ENCODE measurements around the gene RNF220.

The RNF220 gene

DNA sequence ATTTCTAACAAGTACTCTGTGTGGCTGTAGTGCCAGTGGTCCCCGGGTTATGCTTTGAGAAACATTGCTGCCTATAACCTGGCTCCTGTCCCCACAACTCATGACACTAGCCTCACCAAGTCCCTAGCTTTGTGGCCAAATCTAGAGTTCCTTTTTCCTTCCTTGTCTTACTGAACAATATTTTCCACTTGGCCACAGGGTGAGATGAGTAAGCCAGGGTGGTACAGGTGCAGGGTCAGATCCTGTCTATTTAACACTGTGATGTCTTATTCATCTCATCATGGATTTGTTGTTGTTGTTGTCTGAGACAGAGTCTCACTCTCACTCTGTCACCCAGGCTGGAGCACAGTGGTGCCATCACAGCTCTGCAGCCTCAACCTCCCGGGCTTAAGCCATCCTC, 288.1 kb downstream of the RNF220 start:
- ChIA-PET POLR2A (interaction anchor here (1.9 kb wide), 1 partner anchor 19 kb away, joined by 5 read pairs; the partner anchor contains the start of genes ARMH1 and TMEM53), CTCF (interaction anchor here (1.1 to 1.2 kb wide), 2 partner anchors 9 to 11 kb away, joined by 3 read pairs; no protein-coding TSS in a partner anchor)
- Histone ChIP-seq H3K4me1 (ENCODE audit: control insufficient read depth, insufficient read depth, low read length) (no peaks in the 10 kb centered on the region), H3K27ac (ENCODE audit: extremely low read depth, low read depth, low read length) (no peak overlapping the region), H3K9me3 (ENCODE audit: control insufficient read depth, insufficient read depth, low read depth, low read length) (no peaks in the 10 kb centered on the region), H3K36me3 (ENCODE audit: control insufficient read depth in 2 of 2, insufficient read depth in 1 of 2, low read length in 2 of 2) (no peaks in the 10 kb centered on the region), H3K4me3 (ENCODE audit: low read depth, low read length) (no peak overlapping the region)
- TF ChIP-seq ZNF776 (tag by site-specific recombination; IDR thresholded peaks at IDR 0.05; ENCODE audit: borderline replicate concordance): no peak
- no peak for TF ChIP-seq ZNF341 (tag by site-specific recombination; IDR thresholded peaks at IDR 0.05; ENCODE audit: low read depth)
- no peak for TF ChIP-seq ZNF394 (tag by site-specific recombination; IDR thresholded peaks at IDR 0.05; ENCODE audit: borderline replicate concordance)
- TF ChIP-seq ZNF501 (tag by site-specific recombination; IDR thresholded peaks at IDR 0.05): no peak
- no peak for TF ChIP-seq ZNF324 (tag by site-specific recombination; IDR thresholded peaks at IDR 0.05)
- TF ChIP-seq, protein P1, sequence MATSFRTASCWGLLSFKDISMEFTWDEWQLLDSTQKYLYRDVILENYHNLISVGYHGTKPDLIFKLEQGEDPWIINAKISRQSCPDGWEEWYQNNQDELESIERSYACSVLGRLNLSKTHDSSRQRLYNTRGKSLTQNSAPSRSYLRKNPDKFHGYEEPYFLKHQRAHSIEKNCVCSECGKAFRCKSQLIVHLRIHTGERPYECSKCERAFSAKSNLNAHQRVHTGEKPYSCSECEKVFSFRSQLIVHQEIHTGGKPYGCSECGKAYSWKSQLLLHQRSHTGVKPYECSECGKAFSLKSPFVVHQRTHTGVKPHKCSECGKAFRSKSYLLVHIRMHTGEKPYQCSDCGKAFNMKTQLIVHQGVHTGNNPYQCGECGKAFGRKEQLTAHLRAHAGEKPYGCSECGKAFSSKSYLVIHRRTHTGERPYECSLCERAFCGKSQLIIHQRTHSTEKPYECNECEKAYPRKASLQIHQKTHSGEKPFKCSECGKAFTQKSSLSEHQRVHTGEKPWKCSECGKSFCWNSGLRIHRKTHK (tag by site-specific recombination; IDR thresholded peaks at IDR 0.05): no peak
- no peak for TF ChIP-seq ZNF449 (tag by site-specific recombination; IDR thresholded peaks at IDR 0.05)
- TF ChIP-seq ZNF585B (tag by site-specific recombination; IDR thresholded peaks at IDR 0.05): no peak
- no peak for TF ChIP-seq ZBTB20 (tag by site-specific recombination; IDR thresholded peaks at IDR 0.05)
- no peak for TF ChIP-seq ZNF23 (tag by site-specific recombination; IDR thresholded peaks at IDR 0.05; ENCODE audit: borderline replicate concordance)
- no peak for TF ChIP-seq ZBTB7A (tag by site-specific recombination; IDR thresholded peaks at IDR 0.05; ENCODE audit: low read depth)
- TF ChIP-seq ZNF146 (tag by site-specific recombination; IDR thresholded peaks at IDR 0.05): no peak
- no peak for TF ChIP-seq TRIM28 (IDR thresholded peaks at IDR 0.05; ENCODE audit: borderline replicate concordance, low read length)
- TF ChIP-seq ZNF544 (tag by site-specific recombination; IDR thresholded peaks at IDR 0.05): no peak
- no peak for TF ChIP-seq KLF7 (tag by site-specific recombination; IDR thresholded peaks at IDR 0.05; ENCODE audit: borderline replicate concordance)
- TF ChIP-seq ZNF704 (tag by site-specific recombination; IDR thresholded peaks at IDR 0.05): no peak
- TF ChIP-seq ZNF791 (tag by site-specific recombination; IDR thresholded peaks at IDR 0.05): no peak
- no peak for TF ChIP-seq ZNF10 (tag by site-specific recombination; IDR thresholded peaks at IDR 0.05)
- TF ChIP-seq ZNF211 (tag by site-specific recombination; IDR thresholded peaks at IDR 0.05; ENCODE audit: low read depth): no peak

DNA sequence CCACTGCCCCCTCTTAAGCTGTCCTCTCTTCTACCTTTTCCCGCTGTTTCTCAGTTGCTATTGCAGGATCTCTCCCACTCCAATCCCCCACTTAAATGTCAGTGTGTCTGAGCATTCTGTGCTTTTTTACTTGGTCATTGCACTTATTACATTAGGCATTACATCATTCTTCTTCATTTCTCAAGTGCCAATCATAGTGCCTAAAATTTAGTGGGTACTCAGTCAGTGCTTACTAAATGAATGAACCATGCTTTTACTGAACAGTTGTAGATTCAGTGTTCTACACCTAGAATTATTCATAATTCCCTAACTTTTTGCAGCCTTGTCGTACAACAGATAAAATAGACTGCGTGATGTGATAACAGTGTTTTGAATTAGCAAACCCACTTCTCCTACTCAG, 288.8 kb downstream of the RNF220 start:
- ChIA-PET CTCF (no interaction called here), POLR2A (interaction anchor here (1.9 kb wide), 1 partner anchor 20 kb away, joined by 5 read pairs; the partner anchor contains the start of genes ARMH1 and TMEM53)
- H3K4me1 ChIP-seq (ENCODE audit: control insufficient read depth, insufficient read depth, low read length): no peaks in the 10 kb centered on the region
- H3K4me3 ChIP-seq (ENCODE audit: low read depth, low read length): no peak overlapping the region
- no peaks in the 10 kb centered on the region for H3K9me3 ChIP-seq (ENCODE audit: control insufficient read depth, insufficient read depth, low read depth, low read length)
- H3K36me3 ChIP-seq (ENCODE audit: control insufficient read depth in 2 of 2, insufficient read depth in 1 of 2, low read length in 2 of 2): no peaks in the 10 kb centered on the region
- no peak overlapping the region for H3K27ac ChIP-seq (ENCODE audit: extremely low read depth, low read depth, low read length)
- TF ChIP-seq ZXDB (tag by site-specific recombination; IDR thresholded peaks at IDR 0.05) (no peak), GLI4 (tag by site-specific recombination; IDR thresholded peaks at IDR 0.05) (no peak), ZNF394 (tag by site-specific recombination; IDR thresholded peaks at IDR 0.05; ENCODE audit: borderline replicate concordance) (no peak), FEZF1 (tag by site-specific recombination; IDR thresholded peaks at IDR 0.05) (no peak), ZNF138 (tag by site-specific recombination; IDR thresholded peaks at IDR 0.05; ENCODE audit: borderline replicate concordance) (no peak)
- TF ChIP-seq, protein P2, sequence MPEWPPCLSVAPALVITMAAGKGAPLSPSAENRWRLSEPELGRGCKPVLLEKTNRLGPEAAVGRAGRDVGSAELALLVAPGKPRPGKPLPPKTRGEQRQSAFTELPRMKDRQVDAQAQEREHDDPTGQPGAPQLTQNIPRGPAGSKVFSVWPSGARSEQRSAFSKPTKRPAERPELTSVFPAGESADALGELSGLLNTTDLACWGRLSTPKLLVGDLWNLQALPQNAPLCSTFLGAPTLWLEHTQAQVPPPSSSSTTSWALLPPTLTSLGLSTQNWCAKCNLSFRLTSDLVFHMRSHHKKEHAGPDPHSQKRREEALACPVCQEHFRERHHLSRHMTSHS (tag by site-specific recombination; IDR thresholded peaks at IDR 0.05): no peak
- TF ChIP-seq, protein P3, sequence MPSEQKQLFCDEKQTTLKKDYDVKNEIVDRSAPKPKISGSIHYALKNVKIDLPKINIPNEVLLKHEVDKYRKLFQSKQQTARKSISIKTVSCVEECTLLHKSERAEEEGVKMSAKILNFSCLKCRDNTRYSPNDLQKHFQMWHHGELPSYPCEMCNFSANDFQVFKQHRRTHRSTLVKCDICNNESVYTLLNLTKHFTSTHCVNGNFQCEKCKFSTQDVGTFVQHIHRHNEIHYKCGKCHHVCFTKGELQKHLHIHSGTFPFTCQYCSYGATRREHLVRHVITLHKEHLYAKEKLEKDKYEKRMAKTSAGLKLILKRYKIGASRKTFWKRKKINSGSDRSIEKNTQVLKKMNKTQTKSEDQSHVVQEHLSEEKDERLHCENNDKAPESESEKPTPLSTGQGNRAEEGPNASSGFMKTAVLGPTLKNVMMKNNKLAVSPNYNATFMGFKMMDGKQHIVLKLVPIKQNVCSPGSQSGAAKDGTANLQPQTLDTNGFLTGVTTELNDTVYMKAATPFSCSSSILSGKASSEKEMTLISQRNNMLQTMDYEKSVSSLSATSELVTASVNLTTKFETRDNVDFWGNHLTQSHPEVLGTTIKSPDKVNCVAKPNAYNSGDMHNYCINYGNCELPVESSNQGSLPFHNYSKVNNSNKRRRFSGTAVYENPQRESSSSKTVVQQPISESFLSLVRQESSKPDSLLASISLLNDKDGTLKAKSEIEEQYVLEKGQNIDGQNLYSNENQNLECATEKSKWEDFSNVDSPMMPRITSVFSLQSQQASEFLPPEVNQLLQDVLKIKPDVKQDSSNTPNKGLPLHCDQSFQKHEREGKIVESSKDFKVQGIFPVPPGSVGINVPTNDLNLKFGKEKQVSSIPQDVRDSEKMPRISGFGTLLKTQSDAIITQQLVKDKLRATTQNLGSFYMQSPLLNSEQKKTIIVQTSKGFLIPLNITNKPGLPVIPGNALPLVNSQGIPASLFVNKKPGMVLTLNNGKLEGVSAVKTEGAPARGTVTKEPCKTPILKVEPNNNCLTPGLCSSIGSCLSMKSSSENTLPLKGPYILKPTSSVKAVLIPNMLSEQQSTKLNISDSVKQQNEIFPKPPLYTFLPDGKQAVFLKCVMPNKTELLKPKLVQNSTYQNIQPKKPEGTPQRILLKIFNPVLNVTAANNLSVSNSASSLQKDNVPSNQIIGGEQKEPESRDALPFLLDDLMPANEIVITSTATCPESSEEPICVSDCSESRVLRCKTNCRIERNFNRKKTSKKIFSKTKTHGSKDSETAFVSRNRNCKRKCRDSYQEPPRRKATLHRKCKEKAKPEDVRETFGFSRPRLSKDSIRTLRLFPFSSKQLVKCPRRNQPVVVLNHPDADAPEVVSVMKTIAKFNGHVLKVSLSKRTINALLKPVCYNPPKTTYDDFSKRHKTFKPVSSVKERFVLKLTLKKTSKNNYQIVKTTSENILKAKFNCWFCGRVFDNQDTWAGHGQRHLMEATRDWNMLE (tag by site-specific recombination; conservative IDR thresholded peaks at IDR 0.05; ENCODE audit: low read depth): no peak
